HCT116 (cell line): ENCODE data around the gene TICRR. TPM values are rescaled to one million over a fixed set of nuclear protein-coding genes. Genes with fewer than 3 reads are reported as not detected.

ENCODE experiments used
- ATAC-seq: fragments of 200-7000 bp; cut with Tn5 transposase; 2 replicates; pipeline ENCODE4 v1.9.1; 2020; ENCODE audit warnings: mild to moderate bottlenecking, moderate library complexity
- BruUV-seq: library from RNA; stranded (reverse); fragments of 400-500 nt; replicated peaks from 2 replicates; lab custom pipeline; 2021; lab: Mats Ljungman, UMichigan
- CTCF ChIA-PET: fragments of 300-600 bp; sonication (Branson Sonifier 250); formaldehyde crosslinking; loops from one replicate; lab custom pipeline; 2021; ENCODE audit warnings: antibody characterized with exemption; lab: Charles Lee
- POLR2A ChIA-PET: fragments of 300-600, 350-600 bp; sonication (Branson Sonifier 250); formaldehyde crosslinking; loops from one replicate; lab custom pipeline; 2021; ENCODE audit warnings: antibody characterized with exemption; lab: Charles Lee
- RAD21 ChIA-PET, 2 experiments: fragments of 300-600 bp; sonication (Branson Sonifier 250); formaldehyde crosslinking; loops; one replicate each; lab custom pipeline; 2023; ENCODE audit warnings: low total read pairs in 2 of 2; ENCODE audit not compliant: uncharacterized antibody in 2 of 2, unreplicated experiment in 2 of 2, low non-redundant PET in 1 of 2; lab: Charles Lee
- DNase-seq: peaks from one replicate; pipeline ENCODE4 v3.0.0-alpha.2; 2010; ENCODE audit warnings: low read depth, low spot score
- H2AFZ ChIP-seq: fragments of 200-600 bp; shearing (Covaris generic), sonication (generic); 2 replicates; pipeline ENCODE4 v1.6.1; 2017; ENCODE audit warnings: low read depth, mixed run types, mixed read lengths, antibody characterized with exemption, low read length; ENCODE audit not compliant: poor library complexity, severe bottlenecking
- H3K27ac ChIP-seq: 2 replicates; pipeline ENCODE4 v1.5.1; 2012; ENCODE audit warnings: low read depth, low read length
- H3K27me3 ChIP-seq: fragments of 200-600 bp; sonication (generic); 2 replicates; pipeline ENCODE4 v1.6.1; 2016; ENCODE audit warnings: mixed run types, low read length, mixed read lengths; ENCODE audit not compliant: insufficient read depth
- H3K36me3 ChIP-seq, 2 experiments: fragments of 200-500 bp in 1 of 2; fragments of 200-600 bp in 1 of 2; sonication (Bioruptor generic) in 1 of 2; sonication (generic) in 1 of 2; 2 replicates each; pipeline versions ENCODE4 v1.5.1 to v1.6.1; 2014 to 2016; ENCODE audit warnings: low read length in 2 of 2, inconsistent platforms in 1 of 2, mixed read lengths in 1 of 2, mixed run types in 1 of 2; ENCODE audit not compliant: insufficient read depth in 2 of 2, control insufficient read depth in 1 of 2
- H3K4me1 ChIP-seq, 2 experiments: fragments of 200-600 bp in 1 of 2; sonication (generic) in 1 of 2; 2 replicates each; pipeline versions ENCODE4 v1.5.1 to v1.6.1; 2012 to 2017; ENCODE audit warnings: low read length in 2 of 2, inconsistent platforms in 1 of 2, mild to moderate bottlenecking in 1 of 2, mixed read lengths in 1 of 2, mixed run types in 1 of 2, moderate library complexity in 1 of 2; ENCODE audit not compliant: insufficient read depth in 2 of 2, control insufficient read depth in 1 of 2
- H3K4me2 ChIP-seq: fragments of 200-600 bp; sonication (generic); 2 replicates; pipeline ENCODE4 v1.6.1; 2017; ENCODE audit warnings: mixed run types, low read length, mixed read lengths
- H3K4me3 ChIP-seq, 2 experiments: fragments of 200-600 bp in 1 of 2; sonication (generic) in 1 of 2; replicated peaks in 1 of 2; 2 replicates each; pipeline ENCODE4 v1.5.1; 2011 to 2016; ENCODE audit warnings: low read length in 2 of 2, control low read depth in 1 of 2, low read depth in 1 of 2, mild to moderate bottlenecking in 1 of 2, mixed read lengths in 1 of 2, mixed run types in 1 of 2
- H3K79me2 ChIP-seq: fragments of 200-600 bp; sonication (generic); 2 replicates; pipeline ENCODE4 v1.6.1; 2017; ENCODE audit warnings: mild to moderate bottlenecking, mixed run types, low read length, moderate library complexity, mixed read lengths; ENCODE audit not compliant: insufficient read depth
- H3K9ac ChIP-seq: fragments of 200-600 bp; sonication (generic); 2 replicates; pipeline ENCODE4 v1.6.1; 2016; ENCODE audit warnings: low read length, mixed read lengths
- H3K9me2 ChIP-seq: fragments of 200-600 bp; sonication (generic), shearing (Covaris generic); 2 replicates; pipeline ENCODE4 v1.6.1; 2017; ENCODE audit warnings: mixed run types, mild to moderate bottlenecking, moderate library complexity; ENCODE audit not compliant: insufficient read depth
- H3K9me3 ChIP-seq, 2 experiments: fragments of 200-500 bp in 1 of 2; fragments of 200-600 bp in 1 of 2; sonication (Bioruptor generic) in 1 of 2; sonication (generic) in 1 of 2; 2 replicates each; pipeline ENCODE4 v1.6.1; 2014 to 2017; ENCODE audit warnings: low read length in 2 of 2, mixed read lengths in 2 of 2, inconsistent platforms in 1 of 2, low read depth in 1 of 2, mild to moderate bottlenecking in 1 of 2, mixed run types in 1 of 2, moderate library complexity in 1 of 2; ENCODE audit not compliant: control insufficient read depth in 1 of 2, insufficient read depth in 1 of 2
- H4K20me1 ChIP-seq: fragments of 200-600 bp; sonication (generic), shearing (Covaris generic); 2 replicates; pipeline ENCODE4 v1.6.1; 2017; ENCODE audit warnings: mixed run types, mild to moderate bottlenecking, moderate library complexity; ENCODE audit not compliant: insufficient read depth
- EZH2phosphoT487 ChIP-seq: fragments of 200-600 bp; IDR thresholded peaks from 2 replicates; pipeline ENCODE4 v1.6.1; 2018; ENCODE audit warnings: antibody characterized with exemption, borderline replicate concordance
- FOSL1 ChIP-seq: IDR thresholded peaks from 2 replicates; pipeline ENCODE4 v1.6.1; 2012; ENCODE audit warnings: low read depth
- POLR2A ChIP-seq: IDR thresholded peaks from 2 replicates; pipeline ENCODE4 v1.7.0; 2011; ENCODE audit warnings: borderline replicate concordance; ENCODE audit not compliant: insufficient read depth, insufficient read length; ENCODE audit errors: extremely low read depth
- REST ChIP-seq: IDR thresholded peaks from 2 replicates; pipeline ENCODE4 v1.6.1; 2012; ENCODE audit warnings: low read depth
- SIN3A ChIP-seq: IDR thresholded peaks from 2 replicates; pipeline ENCODE4 v1.6.1; 2012; ENCODE audit warnings: low read depth
- SP1 ChIP-seq: IDR thresholded peaks from 2 replicates; pipeline ENCODE4 v1.6.1; 2012; ENCODE audit warnings: low read depth
- SRF ChIP-seq: IDR thresholded peaks from 2 replicates; pipeline ENCODE4 v1.6.1; 2012; ENCODE audit warnings: low read depth
- ZNF274 ChIP-seq: fragments of 200-500 bp; sonication (Bioruptor generic); IDR thresholded peaks from 2 replicates; pipeline ENCODE4 v1.6.1; 2014; ENCODE audit warnings: mild to moderate bottlenecking, low read depth, low read length, inconsistent platforms
- intact Hi-C: fragments of 100-400 bp; cut with micrococcal nuclease; formaldehyde crosslinking; loops from 2 replicates; pipeline ENCODE4 v1.10.0; 2022
- total RNA-seq: library from RNA; stranded (reverse); gene quantifications from one replicate; pipeline ENCODE4 v1.2.1, GENCODE V29; 2021; ENCODE audit not compliant: unreplicated experiment

TICRR gene
- total RNA-seq, 1 experiment from 2014 or later = 24.8 TPM

- H4K20me1 ChIP-seq = no peaks in the 10 kb centered on the region
- H3K4me3 ChIP-seq = no peak overlapping the region
- no peaks in the 10 kb centered on the region for H3K4me1 ChIP-seq
- ChIA-PET CTCF (interaction anchor here (1.0 to 2.6 kb wide), 3 partner anchors 10 to 299 kb away, joined by 3 to 7 read pairs (median 7); no protein-coding TSS in a partner anchor), POLR2A (interaction anchor here (0.7 kb wide), 1 partner anchor 83 kb away, joined by 3 read pairs; no protein-coding TSS in a partner anchor), RAD21 (no interaction called here)
- TF ChIP-seq REST = no peak
- TF ChIP-seq FOSL1 = no peak
- no peak for TF ChIP-seq EZH2phosphoT487
- no peak for TF ChIP-seq POLR2A
- TF ChIP-seq SIN3A = no peak
- no peak for TF ChIP-seq SRF
- no peak for TF ChIP-seq ZNF274
- no peak for TF ChIP-seq SP1
- ATAC-seq (no peak), DNase-seq (no peak)
- H3K79me2 ChIP-seq = no peaks in the 10 kb centered on the region
- no peak overlapping the region for H3K4me2 ChIP-seq
- H3K9me3 ChIP-seq = no peaks in the 10 kb centered on the region
- H3K9me2 ChIP-seq = no peaks in the 10 kb centered on the region
- H2AFZ ChIP-seq = no peak overlapping the region
- no peak overlapping the region for H3K9ac ChIP-seq
- no peaks in the 10 kb centered on the region for H3K27me3 ChIP-seq
- no TSS peak for BruUV-seq
- H3K27ac ChIP-seq = no peak overlapping the region
- intact Hi-C loops = no loop called here
- no peaks in the 10 kb centered on the region for H3K36me3 ChIP-seq
These were observed 82.5 kb downstream of the TICRR start for GRCh38 chr15:89657686-89658200.
